Thoracic aorta (tissue), 2 donors: Measurements from ENCODE around the gene ACSL1. TPM values are rescaled to one million over a fixed set of nuclear protein-coding genes. Genes with fewer than 3 reads are reported as not detected.

ENCODE experiments used
- ATAC-seq: fragments of 150-250 bp; one replicate; pipeline ENCODE4 v1.8.0; 2017; ENCODE audit warnings: low read depth; ENCODE audit not compliant: insufficient number of reproducible peaks, low FRiP score
- DNase-seq: peaks from one replicate; pipeline ENCODE4 v3.0.0-alpha.2; 2020; ENCODE audit warnings: low spot score
- H3K27ac ChIP-seq, 2 donors: fragments of 200-600 bp; sonication (generic); 1 replicate in 1 of 2; 2 replicates in 1 of 2; pipeline ENCODE4 v1.5.1; 2016; ENCODE audit warnings: mild to moderate bottlenecking in 2 of 2, moderate library complexity in 2 of 2
- H3K27me3 ChIP-seq: fragments of 200-600 bp; sonication (generic); replicated peaks from 2 replicates; pipeline ENCODE4 v1.6.0; 2016; ENCODE audit warnings: mild to moderate bottlenecking; ENCODE audit not compliant: insufficient read depth
- H3K36me3 ChIP-seq: fragments of 200-600 bp; sonication (generic); one replicate; pipeline ENCODE4 v1.5.1; 2016
- H3K4me1 ChIP-seq, 2 donors: fragments of 200-600 bp; sonication (generic); 1 replicate in 1 of 2; 2 replicates in 1 of 2; pipeline versions ENCODE4 v1.5.1 to v1.6.0; 2016; ENCODE audit warnings: low read depth in 2 of 2, mild to moderate bottlenecking in 1 of 2; ENCODE audit not compliant: control insufficient read depth in 1 of 2
- H3K4me3 ChIP-seq: fragments of 200-600 bp; sonication (generic); 2 replicates; pipeline ENCODE4 v1.5.1; 2016; ENCODE audit warnings: mild to moderate bottlenecking
- H3K9me3 ChIP-seq: fragments of 200-600 bp; sonication (generic); 2 replicates; pipeline ENCODE4 v1.5.1; 2016
- total RNA-seq, 2 donors: library from RNA; depleted of rRNA; stranded (reverse); fragments of >200 nt; gene quantifications; one replicate each; pipeline versions ENCODE4 v1.1.0 to v1.2.3, GENCODE V29; 2016
- TF ChIP-seq, protein P1 (sequence below): fragments of 200-600 bp; sonication (generic); IDR thresholded peaks from one replicate; pipeline ENCODE4 v1.5.1; 2019; ENCODE audit warnings: antibody characterized with exemption

Gene ACSL1
- total RNA-seq, 2 donors from 2014 or later = 90.4 to 155 TPM

- Histone ChIP-seq H3K36me3 (no peaks in the 10 kb centered on the region), H3K4me1 (peaks cover 22 to 51% of the 10 kb centered on the region in 2 donors), H3K9me3 (no peaks in the 10 kb centered on the region), H3K4me3 (no peak overlapping the region), H3K27ac (no peak overlapping the region), H3K27me3 (no peaks in the 10 kb centered on the region)
- DNase-seq (no peak), ATAC-seq (no peak)
- TF ChIP-seq, protein P1, sequence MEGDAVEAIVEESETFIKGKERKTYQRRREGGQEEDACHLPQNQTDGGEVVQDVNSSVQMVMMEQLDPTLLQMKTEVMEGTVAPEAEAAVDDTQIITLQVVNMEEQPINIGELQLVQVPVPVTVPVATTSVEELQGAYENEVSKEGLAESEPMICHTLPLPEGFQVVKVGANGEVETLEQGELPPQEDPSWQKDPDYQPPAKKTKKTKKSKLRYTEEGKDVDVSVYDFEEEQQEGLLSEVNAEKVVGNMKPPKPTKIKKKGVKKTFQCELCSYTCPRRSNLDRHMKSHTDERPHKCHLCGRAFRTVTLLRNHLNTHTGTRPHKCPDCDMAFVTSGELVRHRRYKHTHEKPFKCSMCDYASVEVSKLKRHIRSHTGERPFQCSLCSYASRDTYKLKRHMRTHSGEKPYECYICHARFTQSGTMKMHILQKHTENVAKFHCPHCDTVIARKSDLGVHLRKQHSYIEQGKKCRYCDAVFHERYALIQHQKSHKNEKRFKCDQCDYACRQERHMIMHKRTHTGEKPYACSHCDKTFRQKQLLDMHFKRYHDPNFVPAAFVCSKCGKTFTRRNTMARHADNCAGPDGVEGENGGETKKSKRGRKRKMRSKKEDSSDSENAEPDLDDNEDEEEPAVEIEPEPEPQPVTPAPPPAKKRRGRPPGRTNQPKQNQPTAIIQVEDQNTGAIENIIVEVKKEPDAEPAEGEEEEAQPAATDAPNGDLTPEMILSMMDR = no peak
Measured at GRCh38 chr4:184808713-184809050, 17.1 kb downstream of the ACSL1 start.

DNA sequence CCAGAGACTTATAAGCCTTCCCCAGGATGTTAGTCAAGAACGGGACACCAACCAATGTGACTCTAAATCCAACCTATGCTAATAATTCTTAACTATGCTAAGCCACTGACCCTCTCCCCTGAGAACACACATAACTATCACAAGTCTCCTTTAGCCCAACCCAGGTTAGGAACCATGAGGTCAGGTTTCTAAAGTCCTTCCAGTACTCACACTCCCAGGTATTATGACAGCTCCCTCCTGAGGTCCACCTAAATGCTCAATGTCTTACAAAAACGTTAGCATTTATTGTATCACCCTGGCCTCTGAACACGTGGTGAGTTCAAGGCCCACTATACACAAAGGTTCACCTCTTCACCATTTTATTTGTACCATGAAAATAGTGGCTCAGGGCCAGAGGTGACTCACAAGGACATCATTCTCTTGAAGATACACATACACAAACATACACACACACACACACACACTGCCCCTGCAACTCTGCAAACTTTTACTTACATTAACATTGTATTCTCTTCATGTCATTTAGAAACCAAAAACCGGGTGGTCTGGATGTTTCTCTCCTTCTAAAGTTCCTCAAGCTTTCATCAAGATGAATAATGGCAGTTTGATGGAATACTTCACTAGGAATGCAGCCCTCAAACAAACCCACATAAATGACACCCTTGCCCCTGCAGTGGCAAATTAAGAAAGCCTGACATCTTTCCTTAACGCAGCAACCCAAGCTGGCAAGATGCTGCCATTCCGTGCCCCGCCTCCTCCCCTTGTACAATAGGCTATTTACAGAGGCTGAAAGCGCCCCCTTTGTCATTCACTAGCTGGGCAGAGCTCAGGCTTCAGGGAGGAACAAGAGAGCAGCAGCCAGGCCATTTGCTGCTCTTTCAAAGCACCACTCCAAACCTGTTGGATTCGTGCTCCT lies 17.7 kb downstream of the ACSL1 start:
- no peaks in the 10 kb centered on the region for H3K27me3 ChIP-seq
- no peaks in the 10 kb centered on the region for H3K9me3 ChIP-seq
- no peaks in the 10 kb centered on the region for H3K36me3 ChIP-seq
- DNase-seq (no peak), ATAC-seq (no peak)
- H3K4me3 ChIP-seq = no peak overlapping the region
- no peak overlapping the region for H3K27ac ChIP-seq
- peaks cover 22 to 51% of the 10 kb centered on the region in 2 donors for H3K4me1 ChIP-seq
- TF ChIP-seq, protein P1 = no peak

- no peak for ATAC-seq
- DNase-seq = no peak
- TF ChIP-seq, protein P1 = no peak
- no peaks in the 10 kb centered on the region for H3K27me3 ChIP-seq
- H3K4me3 ChIP-seq = no peak overlapping the region
- H3K9me3 ChIP-seq = no peaks in the 10 kb centered on the region
- H3K27ac ChIP-seq = no peak overlapping the region
- H3K4me1 ChIP-seq = peaks cover 20 to 48% of the 10 kb centered on the region in 2 donors
- no peaks in the 10 kb centered on the region for H3K36me3 ChIP-seq
Measured at GRCh38 chr4:184807256-184807655, 18.5 kb downstream of the ACSL1 start.

DNA sequence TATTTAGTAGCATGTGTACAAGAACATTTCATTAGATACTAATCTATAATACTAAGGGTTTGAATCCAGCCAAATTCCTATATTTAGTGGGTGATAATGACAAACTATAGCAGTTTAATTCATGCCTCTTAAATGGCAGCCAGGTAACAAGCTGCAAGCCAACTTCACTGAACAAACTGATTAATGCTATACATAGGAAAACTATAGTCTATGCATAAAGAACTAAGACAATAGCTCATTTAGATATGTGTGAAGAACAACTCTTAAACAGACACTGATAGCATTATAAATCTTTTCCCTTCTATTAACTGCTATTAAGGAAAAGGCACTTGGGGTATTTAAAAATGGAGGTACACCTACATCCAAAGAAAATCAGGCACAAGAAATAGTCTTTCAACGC lies 19.1 kb downstream of the ACSL1 start:
- Histone ChIP-seq H3K4me3 (no peak overlapping the region), H3K36me3 (no peaks in the 10 kb centered on the region), H3K27ac (no peak overlapping the region), H3K4me1 (peaks cover 21 to 48% of the 10 kb centered on the region in 2 donors), H3K27me3 (no peaks in the 10 kb centered on the region), H3K9me3 (no peaks in the 10 kb centered on the region)
- ATAC-seq (no peak), DNase-seq (no peak)
- TF ChIP-seq, protein P1 = no peak

GRCh38 chr4:184806229-184806550 lies 19.6 kb downstream of the ACSL1 start:
- Histone ChIP-seq H3K36me3 (no peaks in the 10 kb centered on the region), H3K27me3 (no peaks in the 10 kb centered on the region), H3K4me3 (no peak overlapping the region), H3K9me3 (no peaks in the 10 kb centered on the region), H3K27ac (no peak overlapping the region), H3K4me1 (peaks cover 25 to 53% of the 10 kb centered on the region in 2 donors)
- no peak for ATAC-seq
- TF ChIP-seq, protein P1 = no peak
- no peak for DNase-seq
